Measurements from ENCODE around the gene ODAD2. TPM values are rescaled to one million over a fixed set of nuclear protein-coding genes. Genes with fewer than 3 reads are reported as not detected.
"Not testable (repeated sequence)": the region's sequence is repeated elsewhere in the genome, so short reads cannot be mapped to it uniquely, and the experiment has no call there.

Gene ODAD2
- total RNA-seq, 1 donor from 2014 or later = 1.7 TPM

DNA sequence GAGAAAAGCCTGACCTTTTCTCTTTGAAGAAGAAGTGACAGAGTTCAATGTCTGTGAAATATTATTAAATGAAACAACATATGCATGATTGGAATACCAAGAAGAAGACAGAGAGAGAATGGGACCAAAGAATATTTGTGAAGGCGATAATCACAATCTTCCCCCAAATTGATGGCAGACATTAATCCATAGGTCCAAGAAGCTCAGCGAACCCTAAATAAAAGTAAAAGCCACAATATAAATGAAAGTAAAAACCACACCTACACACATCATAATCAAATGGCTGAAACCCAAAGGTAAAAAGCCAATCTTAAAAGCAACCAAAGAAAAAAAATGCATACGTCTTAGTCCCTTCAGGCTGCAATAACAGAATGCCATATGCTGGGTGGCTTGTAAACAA is 84.0 kb downstream of the ODAD2 start:
- H3K4me3 ChIP-seq (ENCODE audit: low read depth, low read length) = no peak overlapping the region
- TF ChIP-seq, protein P1, sequence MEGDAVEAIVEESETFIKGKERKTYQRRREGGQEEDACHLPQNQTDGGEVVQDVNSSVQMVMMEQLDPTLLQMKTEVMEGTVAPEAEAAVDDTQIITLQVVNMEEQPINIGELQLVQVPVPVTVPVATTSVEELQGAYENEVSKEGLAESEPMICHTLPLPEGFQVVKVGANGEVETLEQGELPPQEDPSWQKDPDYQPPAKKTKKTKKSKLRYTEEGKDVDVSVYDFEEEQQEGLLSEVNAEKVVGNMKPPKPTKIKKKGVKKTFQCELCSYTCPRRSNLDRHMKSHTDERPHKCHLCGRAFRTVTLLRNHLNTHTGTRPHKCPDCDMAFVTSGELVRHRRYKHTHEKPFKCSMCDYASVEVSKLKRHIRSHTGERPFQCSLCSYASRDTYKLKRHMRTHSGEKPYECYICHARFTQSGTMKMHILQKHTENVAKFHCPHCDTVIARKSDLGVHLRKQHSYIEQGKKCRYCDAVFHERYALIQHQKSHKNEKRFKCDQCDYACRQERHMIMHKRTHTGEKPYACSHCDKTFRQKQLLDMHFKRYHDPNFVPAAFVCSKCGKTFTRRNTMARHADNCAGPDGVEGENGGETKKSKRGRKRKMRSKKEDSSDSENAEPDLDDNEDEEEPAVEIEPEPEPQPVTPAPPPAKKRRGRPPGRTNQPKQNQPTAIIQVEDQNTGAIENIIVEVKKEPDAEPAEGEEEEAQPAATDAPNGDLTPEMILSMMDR (conservative IDR thresholded peaks at IDR 0.05; ENCODE audit: low read depth, low read length) = no peak
- DNase-seq (ENCODE audit: low read depth) = no peak

DNA sequence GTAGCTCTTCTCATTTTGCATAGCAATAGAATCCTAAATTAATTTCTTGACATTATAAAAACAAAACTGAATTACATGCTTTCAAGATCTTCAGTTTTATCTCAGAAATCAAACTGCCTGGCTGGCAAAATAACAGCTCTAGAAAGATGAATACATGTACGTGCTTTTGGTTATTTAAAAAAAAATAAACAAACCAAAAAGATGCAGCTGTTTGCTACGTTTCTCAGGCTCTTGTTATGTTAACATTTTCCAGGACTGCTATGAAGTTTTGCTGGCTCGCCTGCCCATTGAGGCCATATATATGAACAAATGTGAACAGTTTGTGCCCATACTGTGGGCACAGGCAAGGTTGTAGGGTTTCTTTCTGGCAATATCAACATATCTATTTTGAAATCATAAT is 86.6 kb downstream of the ODAD2 start:
- no peak for DNase-seq (ENCODE audit: low read depth)
- TF ChIP-seq, protein P1 (conservative IDR thresholded peaks at IDR 0.05; ENCODE audit: low read depth, low read length) = no peak
- no peak overlapping the region for H3K4me3 ChIP-seq (ENCODE audit: low read depth, low read length)

DNA sequence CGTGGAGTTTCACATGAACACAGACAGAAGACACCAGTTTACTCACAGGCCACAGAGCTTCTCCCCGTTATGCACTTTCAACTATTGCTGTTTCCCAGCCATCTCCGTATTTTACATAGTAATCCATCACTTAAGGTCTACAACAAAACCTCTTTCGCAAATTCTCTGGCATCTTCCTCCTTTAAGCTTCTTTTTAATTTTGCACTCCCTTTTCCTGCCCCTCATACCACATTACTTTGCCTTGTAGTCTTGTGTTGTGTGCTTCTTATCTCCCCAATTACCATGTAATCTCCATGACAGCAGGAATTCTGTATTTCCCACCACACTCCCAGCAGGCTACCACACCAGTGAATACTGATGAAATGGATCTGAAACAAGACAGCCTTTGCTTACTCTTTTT is 87.3 kb downstream of the ODAD2 start:
- no peak for DNase-seq (ENCODE audit: low read depth)
- TF ChIP-seq, protein P1 (conservative IDR thresholded peaks at IDR 0.05; ENCODE audit: low read depth, low read length) = no peak
- no peak overlapping the region for H3K4me3 ChIP-seq (ENCODE audit: low read depth, low read length)

DNA sequence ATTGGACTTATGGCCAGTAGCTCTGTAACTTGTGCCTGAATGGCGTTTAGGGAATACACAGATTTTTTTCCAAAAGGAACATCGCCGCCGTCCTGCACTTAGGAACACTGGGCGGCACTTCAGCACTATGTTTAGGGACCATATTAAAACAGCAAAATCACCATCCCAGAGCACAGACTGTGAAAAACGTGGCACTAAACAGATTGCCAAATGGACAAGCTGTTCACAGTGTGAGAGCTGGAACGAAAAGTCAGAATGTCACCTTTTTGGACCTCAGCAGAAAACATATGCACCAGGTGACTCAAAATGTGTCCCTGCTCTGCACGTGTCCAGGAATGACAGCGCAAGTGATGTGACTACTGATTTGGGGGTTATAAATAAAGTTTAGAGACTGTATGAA is 87.9 kb downstream of the ODAD2 start:
- TF ChIP-seq, protein P1 (conservative IDR thresholded peaks at IDR 0.05; ENCODE audit: low read depth, low read length) = no peak
- DNase-seq (ENCODE audit: low read depth) = no peak
- no peak overlapping the region for H3K4me3 ChIP-seq (ENCODE audit: low read depth, low read length)

DNA sequence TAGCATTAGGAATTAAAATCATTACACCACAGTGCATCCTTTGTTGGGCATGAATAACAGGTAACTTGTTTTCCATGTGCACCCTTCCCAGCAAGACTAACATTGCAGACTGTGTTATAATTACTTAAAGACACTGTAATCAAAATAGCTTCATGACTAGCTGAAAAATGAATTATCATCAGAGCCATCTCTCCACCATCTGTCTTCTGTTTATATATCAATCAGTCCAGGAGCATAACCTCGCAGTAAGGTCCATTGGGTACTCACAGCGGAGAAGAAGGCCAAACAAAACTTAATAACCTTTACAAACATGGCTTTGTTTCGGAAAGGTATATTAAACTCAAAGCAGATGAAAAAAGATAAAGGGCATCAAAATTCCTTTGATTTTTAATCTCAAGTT is 90.6 kb downstream of the ODAD2 start:
- DNase-seq (ENCODE audit: low read depth) = no peak
- no peak overlapping the region for H3K4me3 ChIP-seq (ENCODE audit: low read depth, low read length)
- TF ChIP-seq, protein P1 (conservative IDR thresholded peaks at IDR 0.05; ENCODE audit: low read depth, low read length) = no peak

DNA sequence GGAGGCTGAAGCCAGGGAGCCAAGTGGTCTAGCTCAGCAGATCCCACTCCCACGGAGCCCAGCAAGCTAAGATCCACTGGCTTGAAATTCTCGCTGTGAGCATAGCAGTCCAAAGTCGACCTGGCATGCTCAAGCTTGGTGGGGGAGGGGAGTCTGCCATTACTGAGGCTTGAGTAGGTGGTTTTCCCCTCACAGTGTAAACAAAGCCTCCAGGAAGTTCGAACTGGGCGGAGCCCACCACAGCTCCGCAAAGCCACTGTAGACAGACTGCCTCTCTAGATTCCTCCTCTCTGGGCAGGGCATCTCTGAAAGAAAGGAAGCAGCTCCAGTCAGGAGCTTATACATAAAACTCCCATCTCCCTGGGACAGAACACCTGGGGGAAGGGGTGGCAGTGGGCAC is 99.4 kb downstream of the ODAD2 start:
- not testable (repeated sequence) for H3K4me3 ChIP-seq (ENCODE audit: low read depth, low read length); DNase-seq (ENCODE audit: low read depth)

DNA sequence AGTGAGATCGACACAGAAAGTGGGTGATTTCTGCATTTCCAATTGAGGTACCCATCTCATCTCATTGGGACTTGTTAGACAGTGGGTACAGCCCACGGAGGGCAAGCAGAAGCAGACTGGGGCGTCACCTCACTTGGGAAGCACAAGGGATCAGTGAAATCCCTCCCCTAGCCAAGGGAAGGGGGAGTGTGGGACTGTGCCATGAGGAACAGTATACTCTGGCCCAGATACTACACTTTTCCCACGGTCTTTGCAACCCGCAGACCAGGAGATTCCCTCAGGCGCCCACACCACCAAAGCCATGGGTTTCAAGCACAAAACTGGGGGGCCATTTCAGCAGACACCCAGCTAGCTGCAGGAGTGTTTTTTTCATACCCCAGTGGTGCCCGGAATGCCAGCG is 99.8 kb downstream of the ODAD2 start:
- no peak overlapping the region for H3K4me3 ChIP-seq (ENCODE audit: low read depth, low read length)
- TF ChIP-seq, protein P1 (conservative IDR thresholded peaks at IDR 0.05; ENCODE audit: low read depth, low read length) = no peak
- DNase-seq (ENCODE audit: low read depth) = no peak
